GM12878 (cell line): ENCODE data around the gene NBEA. TPM values are rescaled to one million over a fixed set of nuclear protein-coding genes. Genes with fewer than 3 reads are reported as not detected.

ENCODE experiments used
- ATAC-seq: fragments of 200-7000 bp; cut with Tn5 transposase; 3 replicates; pipeline ENCODE4 v1.9.1; 2020; ENCODE audit warnings: mild to moderate bottlenecking, moderate library complexity
- BruUV-seq: library from RNA; stranded (reverse); fragments of 400-500 nt; replicated peaks from 2 replicates; lab custom pipeline; 2021; lab: Mats Ljungman, UMichigan
- CTCF ChIA-PET: fragments of 300-600 bp; sonication (Branson Sonifier 250); formaldehyde crosslinking; extraction: SDS; loops from one replicate; lab custom pipeline; 2021; ENCODE audit warnings: inconsistent platforms; lab: Yijun Ruan, JAX
- POLR2A ChIA-PET: fragments of 350-600 bp; formaldehyde crosslinking; extraction: SDS; loops from one replicate; lab custom pipeline; 2021; ENCODE audit warnings: inconsistent platforms; lab: Charles Lee
- RAD21 ChIA-PET: fragments of 300-600 bp; sonication (Branson Sonifier 250); formaldehyde crosslinking; loops from one replicate; lab custom pipeline; 2023; ENCODE audit warnings: antibody characterized with exemption; ENCODE audit not compliant: unreplicated experiment; lab: Charles Lee
- SMC1A ChIA-PET: fragments of 300-600 bp; sonication (Branson Sonifier 250); formaldehyde crosslinking; loops from one replicate; lab custom pipeline; 2023; ENCODE audit not compliant: unreplicated experiment, uncharacterized antibody; lab: Charles Lee
- DNase-seq: peaks from one replicate; pipeline ENCODE4 v3.0.0-alpha.2; 2011; ENCODE audit warnings: low read depth, low spot score
- FAIRE-seq: peaks from 3 replicates; lab custom pipeline; 2011; peaks lifted over from hg19 to GRCh38; lab: Jason Lieb, UNC
- H2AFZ ChIP-seq: 2 replicates; pipeline ENCODE4 v1.6.0; 2011; ENCODE audit warnings: low read depth, low read length, control low read depth; ENCODE audit not compliant: control insufficient read depth
- H3K27ac ChIP-seq: 2 replicates; pipeline ENCODE4 v1.5.1; 2011; ENCODE audit warnings: control low read depth; ENCODE audit not compliant: control insufficient read depth, insufficient read depth
- H3K27me3 ChIP-seq, 2 experiments: replicated peaks in 1 of 2; 2 replicates each; pipeline versions ENCODE4 v1.6.0 to v1.6.1; 2011; ENCODE audit warnings: low read length in 1 of 2; ENCODE audit not compliant: control insufficient read depth in 2 of 2, insufficient read depth in 2 of 2
- H3K36me3 ChIP-seq, 2 experiments: 2 replicates each; pipeline ENCODE4 v1.5.1; 2011; ENCODE audit warnings: low read length in 1 of 2; ENCODE audit not compliant: control insufficient read depth in 2 of 2, insufficient read depth in 2 of 2
- H3K4me1 ChIP-seq: 2 replicates; pipeline ENCODE4 v1.6.1; 2011; ENCODE audit warnings: mild to moderate bottlenecking, low read length, moderate library complexity, mixed read lengths; ENCODE audit not compliant: control insufficient read depth, insufficient read depth
- H3K4me2 ChIP-seq: 2 replicates; pipeline ENCODE4 v1.6.0; 2011; ENCODE audit warnings: control low read depth; ENCODE audit not compliant: control insufficient read depth, insufficient read depth
- H3K4me3 ChIP-seq: fragments of 200-600 bp; sonication (generic); 2 replicates; pipeline ENCODE4 v1.5.1; 2016
- H3K79me2 ChIP-seq: 2 replicates; pipeline ENCODE4 v1.6.0; 2011; ENCODE audit warnings: low read length; ENCODE audit not compliant: control insufficient read depth, insufficient read depth
- H3K9ac ChIP-seq: 2 replicates; pipeline ENCODE4 v1.8.0; 2011; ENCODE audit warnings: low read length, control low read depth, mixed read lengths; ENCODE audit not compliant: control insufficient read depth, insufficient read depth
- H3K9me3 ChIP-seq: replicated peaks from 3 replicates; pipeline ENCODE4 v1.5.1; 2011; ENCODE audit warnings: mild to moderate bottlenecking, low read length; ENCODE audit not compliant: control insufficient read depth, insufficient read depth
- H4K20me1 ChIP-seq: 2 replicates; pipeline ENCODE4 v1.6.0; 2011; ENCODE audit not compliant: control insufficient read depth, insufficient read depth
- BACH1 ChIP-seq: fragments of 450-650 bp; IDR thresholded peaks from 2 replicates; pipeline ENCODE4 v1.6.1; 2017; ENCODE audit warnings: mild to moderate bottlenecking, borderline replicate concordance
- MYB ChIP-seq: fragments of 150-350 bp; IDR thresholded peaks from 2 replicates; pipeline ENCODE4 v1.6.1; 2014; ENCODE audit warnings: mild to moderate bottlenecking, low read depth, low read length, borderline replicate concordance
- RCOR1 ChIP-seq: conservative IDR thresholded peaks from 2 replicates; pipeline ENCODE4 v1.6.1; 2012; ENCODE audit warnings: low read depth, low read length, improper control_type of control experiment
- RUNX3 ChIP-seq: IDR thresholded peaks from 2 replicates; pipeline ENCODE4 v1.6.1; 2012; ENCODE audit warnings: low read length, inconsistent platforms
- ZSCAN29 ChIP-seq: fragments of 450-650 bp; IDR thresholded peaks from 2 replicates; pipeline ENCODE4 v1.6.1; 2017; ENCODE audit warnings: mild to moderate bottlenecking, moderate library complexity
- WGBS: methylation state at CpG from one replicate; pipeline ENCODE4 v1.1.6; 2016; ENCODE audit warnings: low lambda C conversion rate; ENCODE audit not compliant: insufficient replicate concordance, insufficient coverage; ENCODE audit errors: missing lambda C conversion rate; 5-methylcytosine and 5-hydroxymethylcytosine counted together
- in situ Hi-C: fragments of 300-500 bp; cut with MboI; formaldehyde crosslinking; loops from 9 replicates; pipeline ENCODE4 v1.14.3; 2018; ENCODE audit warnings: mixed read lengths
- intact Hi-C: fragments of 100-400 bp; cut with micrococcal nuclease; formaldehyde crosslinking; loops from one replicate; pipeline ENCODE4 v1.14.2; 2022; ENCODE audit not compliant: unreplicated experiment
- polyA plus RNA-seq, 11 experiments: library from polyadenylated mRNA; depleted of rRNA in 4 of 11; unstranded in 6 of 11; stranded (reverse) in 5 of 11; fragments of >200 nt; fragmentation: Nextera tagmentation in 4 of 11; fragmentation: Illumina TruSeq in 1 of 11; extraction: Ambion mirVana in 4 of 11; extraction: Trizol in 1 of 11; gene quantifications; 1 replicate in 1 of 11; 2 replicates in 10 of 11; pipeline versions ENCODE4 v1.2.1 to v1.2.3, GENCODE V29; 2011 to 2016; ENCODE audit warnings: inconsistent platforms in 2 of 11, missing spikeins in 2 of 11, low read depth in 1 of 11
- total RNA-seq, 4 experiments: library from RNA; depleted of rRNA in 3 of 4; stranded (reverse); fragments of >200 nt in 3 of 4; fragmentation: Illumina TruSeq in 1 of 4; extraction: Trizol in 1 of 4; gene quantifications; 2 replicates each; pipeline versions ENCODE4 v1.2.1 to v1.2.3, GENCODE V29; 2013 to 2021
- TF ChIP-seq, protein P1 (sequence below): IDR thresholded peaks from 2 replicates; pipeline ENCODE4 v1.6.1; 2012; ENCODE audit warnings: mild to moderate bottlenecking, low read depth, low read length
- TF ChIP-seq, protein P2 (sequence below): IDR thresholded peaks from 2 replicates; pipeline ENCODE4 v1.6.1; 2012; ENCODE audit warnings: low read depth, low read length, improper control_type of control experiment

NBEA gene
- total and polyA plus RNA-seq, 10 of the 15 experiments (the other 5 are each of a cell fraction or from before 2014, with no cell fraction given): 0.23 to 3.6 (median 0.55) TPM

DNA sequence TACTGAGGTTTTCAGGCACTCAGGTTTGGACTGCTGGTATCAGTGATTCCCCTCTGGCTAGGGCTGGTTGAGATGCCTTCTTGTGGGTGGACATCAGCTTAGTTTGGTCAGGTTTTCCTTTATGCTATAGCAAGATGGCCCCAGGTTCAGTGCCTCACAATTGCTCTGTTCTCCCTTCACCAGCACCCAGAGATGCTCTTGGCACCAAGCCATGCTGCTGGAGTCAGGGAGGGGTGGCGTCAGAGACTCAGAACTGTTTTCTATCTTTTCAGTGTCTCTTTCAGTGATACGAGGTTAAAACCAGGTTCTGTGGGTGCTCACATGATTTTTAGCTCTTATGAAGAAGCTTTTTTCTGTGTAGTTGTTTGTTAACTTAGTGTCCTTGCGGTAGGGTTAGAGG lies 96.9 kb downstream of the NBEA start:
- TF ChIP-seq RUNX3 (no peak), RCOR1 (no peak), BACH1 (no peak), MYB (no peak), ZSCAN29 (no peak)
- TF ChIP-seq, protein P1, sequence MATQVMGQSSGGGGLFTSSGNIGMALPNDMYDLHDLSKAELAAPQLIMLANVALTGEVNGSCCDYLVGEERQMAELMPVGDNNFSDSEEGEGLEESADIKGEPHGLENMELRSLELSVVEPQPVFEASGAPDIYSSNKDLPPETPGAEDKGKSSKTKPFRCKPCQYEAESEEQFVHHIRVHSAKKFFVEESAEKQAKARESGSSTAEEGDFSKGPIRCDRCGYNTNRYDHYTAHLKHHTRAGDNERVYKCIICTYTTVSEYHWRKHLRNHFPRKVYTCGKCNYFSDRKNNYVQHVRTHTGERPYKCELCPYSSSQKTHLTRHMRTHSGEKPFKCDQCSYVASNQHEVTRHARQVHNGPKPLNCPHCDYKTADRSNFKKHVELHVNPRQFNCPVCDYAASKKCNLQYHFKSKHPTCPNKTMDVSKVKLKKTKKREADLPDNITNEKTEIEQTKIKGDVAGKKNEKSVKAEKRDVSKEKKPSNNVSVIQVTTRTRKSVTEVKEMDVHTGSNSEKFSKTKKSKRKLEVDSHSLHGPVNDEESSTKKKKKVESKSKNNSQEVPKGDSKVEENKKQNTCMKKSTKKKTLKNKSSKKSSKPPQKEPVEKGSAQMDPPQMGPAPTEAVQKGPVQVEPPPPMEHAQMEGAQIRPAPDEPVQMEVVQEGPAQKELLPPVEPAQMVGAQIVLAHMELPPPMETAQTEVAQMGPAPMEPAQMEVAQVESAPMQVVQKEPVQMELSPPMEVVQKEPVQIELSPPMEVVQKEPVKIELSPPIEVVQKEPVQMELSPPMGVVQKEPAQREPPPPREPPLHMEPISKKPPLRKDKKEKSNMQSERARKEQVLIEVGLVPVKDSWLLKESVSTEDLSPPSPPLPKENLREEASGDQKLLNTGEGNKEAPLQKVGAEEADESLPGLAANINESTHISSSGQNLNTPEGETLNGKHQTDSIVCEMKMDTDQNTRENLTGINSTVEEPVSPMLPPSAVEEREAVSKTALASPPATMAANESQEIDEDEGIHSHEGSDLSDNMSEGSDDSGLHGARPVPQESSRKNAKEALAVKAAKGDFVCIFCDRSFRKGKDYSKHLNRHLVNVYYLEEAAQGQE: no peak
- TF ChIP-seq, protein P2, sequence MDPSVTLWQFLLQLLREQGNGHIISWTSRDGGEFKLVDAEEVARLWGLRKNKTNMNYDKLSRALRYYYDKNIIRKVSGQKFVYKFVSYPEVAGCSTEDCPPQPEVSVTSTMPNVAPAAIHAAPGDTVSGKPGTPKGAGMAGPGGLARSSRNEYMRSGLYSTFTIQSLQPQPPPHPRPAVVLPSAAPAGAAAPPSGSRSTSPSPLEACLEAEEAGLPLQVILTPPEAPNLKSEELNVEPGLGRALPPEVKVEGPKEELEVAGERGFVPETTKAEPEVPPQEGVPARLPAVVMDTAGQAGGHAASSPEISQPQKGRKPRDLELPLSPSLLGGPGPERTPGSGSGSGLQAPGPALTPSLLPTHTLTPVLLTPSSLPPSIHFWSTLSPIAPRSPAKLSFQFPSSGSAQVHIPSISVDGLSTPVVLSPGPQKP: no peak
- CTCF ChIA-PET: no interaction called here
- Histone ChIP-seq H3K4me1 (no peaks in the 10 kb centered on the region), H2AFZ (no peak overlapping the region), H3K9ac (no peak overlapping the region), H3K4me2 (no peak overlapping the region), H3K27ac (no peak overlapping the region), H3K4me3 (no peak overlapping the region), H3K9me3 (no peaks in the 10 kb centered on the region), H3K36me3 (no peaks in the 10 kb centered on the region), H3K27me3 (no peaks in the 10 kb centered on the region), H3K79me2 (no peaks in the 10 kb centered on the region), H4K20me1 (no peaks in the 10 kb centered on the region)
- RAD21 ChIA-PET: no interaction called here
- BruUV-seq: no TSS peak
- intact Hi-C loops: no loop called here
- in situ Hi-C loops: no loop called here
- ATAC-seq (no peak), DNase-seq (no peak), FAIRE-seq (no peak)
- WGBS: 50% methylated on average over 3 of the region's 3 CpGs
- POLR2A ChIA-PET: no interaction called here
- SMC1A ChIA-PET: no interaction called here
